Bone marrow (tissue), 2 donors: ENCODE data around the gene SPCS1.

Experiments
- DNase-seq, 2 donors: peaks; one replicate each; lab custom pipeline; 2025; lab: John Stamatoyannopoulos, UW

Gene SPCS1

GRCh38 chr3:52730681-52731080 lies 24.8 kb downstream of the SPCS1 start:
- peak in 1 of 2 donors; percentile 23 for DNase-seq

GRCh38 chr3:52731590-52731989 lies 25.7 kb downstream of the SPCS1 start:
- no peak for DNase-seq

DNA sequence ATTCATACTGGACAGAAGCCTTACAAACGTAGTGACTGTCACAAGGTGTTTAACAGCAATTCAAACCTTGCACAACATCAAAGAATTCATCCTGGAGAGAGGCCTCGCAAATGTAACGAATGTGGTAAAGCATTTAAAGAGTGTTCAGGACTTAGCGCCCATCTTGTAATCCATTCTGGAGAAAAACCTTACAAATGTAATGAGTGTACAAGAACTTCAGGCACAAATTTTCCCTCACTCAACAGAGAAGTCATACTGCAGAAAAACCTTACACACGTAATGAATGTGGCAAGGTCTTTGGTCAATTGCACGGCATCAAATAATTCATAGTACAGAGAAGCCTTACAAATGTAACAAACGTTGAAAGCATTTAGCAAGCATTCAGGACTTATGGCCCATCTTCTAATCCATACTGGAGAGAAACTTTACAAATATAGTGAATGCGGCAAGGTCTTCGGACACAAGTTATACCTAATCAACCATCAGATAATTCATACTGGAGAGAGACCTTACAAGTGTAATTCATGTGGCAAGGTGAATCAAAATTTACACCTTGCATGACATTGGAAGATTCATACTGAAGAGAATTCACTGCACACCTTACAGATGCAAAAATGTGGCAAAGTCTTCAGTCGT lies 27.5 kb downstream of the SPCS1 start:
- DNase-seq: no peak

DNA sequence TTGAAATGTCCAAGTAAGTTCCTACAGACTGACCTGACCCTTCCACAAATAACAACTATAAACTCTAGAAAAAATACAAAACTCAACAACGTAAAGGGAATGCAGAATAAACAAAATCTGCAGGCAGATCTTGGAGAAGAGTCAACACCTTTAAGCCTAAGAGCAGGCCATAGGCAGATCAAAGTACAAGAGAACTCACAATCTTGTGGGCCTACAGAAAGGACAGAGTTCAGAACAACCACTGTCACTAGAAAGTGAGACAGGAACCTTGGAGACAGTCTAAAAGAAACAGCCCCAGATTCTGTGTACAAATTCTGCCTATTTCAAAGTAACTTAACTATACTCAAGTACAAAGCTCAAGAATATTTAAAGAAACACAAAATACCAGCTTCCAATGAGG lies 33.8 kb downstream of the SPCS1 start:
- DNase-seq: no peak

DNA sequence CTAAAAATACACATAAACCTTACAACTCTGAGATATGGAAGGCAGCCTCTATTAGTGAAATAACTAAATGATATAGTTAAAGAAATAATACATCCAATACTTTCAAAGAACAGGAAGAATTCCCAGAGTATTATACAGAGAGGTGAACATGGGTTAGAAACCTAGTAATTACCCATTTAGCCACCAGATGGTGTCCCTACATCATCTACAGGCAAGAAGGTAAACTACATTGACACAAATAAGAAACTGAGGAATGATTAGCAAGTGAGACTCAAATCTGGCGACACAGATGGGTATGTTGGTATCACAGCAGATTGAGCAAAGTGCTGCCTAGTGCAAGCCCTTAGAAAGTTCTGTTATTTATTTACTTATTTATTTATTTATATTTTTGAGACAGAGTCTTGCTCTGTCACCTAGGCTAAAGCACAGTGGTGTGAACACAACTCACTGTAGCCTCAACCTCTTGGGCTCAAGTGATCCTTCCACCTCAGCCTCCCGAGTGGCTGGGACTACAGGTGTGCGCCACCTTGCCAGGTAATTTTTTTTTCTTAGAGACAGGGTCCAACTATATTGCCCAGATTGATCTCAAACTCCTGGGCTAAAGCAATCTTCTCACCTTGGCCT lies 36.6 kb downstream of the SPCS1 start:
- DNase-seq: peak in 1 of 2 donors; percentile 18

DNA sequence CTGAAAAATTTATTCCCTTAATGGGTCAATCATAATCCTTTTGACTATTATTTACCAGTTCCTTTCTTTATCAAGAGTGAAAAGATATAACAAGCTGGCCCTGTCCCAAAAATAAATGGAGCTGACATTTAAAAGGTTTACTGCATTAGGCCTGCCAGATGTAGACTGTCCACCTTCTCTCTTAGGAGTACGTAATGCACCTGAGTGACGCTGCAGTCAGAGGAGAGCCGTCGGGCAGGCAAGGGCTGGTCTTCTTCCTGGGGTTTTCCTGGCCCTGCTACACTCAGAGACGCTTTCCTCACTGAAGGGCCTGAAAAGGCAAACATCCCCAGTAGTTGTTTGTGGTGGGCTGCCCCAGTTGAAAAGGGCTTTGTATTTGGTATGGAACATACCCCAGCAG lies 37.2 kb downstream of the SPCS1 start:
- DNase-seq: no peak

- DNase-seq: no peak
These were observed 37.8 kb downstream of the SPCS1 start for GRCh38 chr3:52743721-52744120.

DNA sequence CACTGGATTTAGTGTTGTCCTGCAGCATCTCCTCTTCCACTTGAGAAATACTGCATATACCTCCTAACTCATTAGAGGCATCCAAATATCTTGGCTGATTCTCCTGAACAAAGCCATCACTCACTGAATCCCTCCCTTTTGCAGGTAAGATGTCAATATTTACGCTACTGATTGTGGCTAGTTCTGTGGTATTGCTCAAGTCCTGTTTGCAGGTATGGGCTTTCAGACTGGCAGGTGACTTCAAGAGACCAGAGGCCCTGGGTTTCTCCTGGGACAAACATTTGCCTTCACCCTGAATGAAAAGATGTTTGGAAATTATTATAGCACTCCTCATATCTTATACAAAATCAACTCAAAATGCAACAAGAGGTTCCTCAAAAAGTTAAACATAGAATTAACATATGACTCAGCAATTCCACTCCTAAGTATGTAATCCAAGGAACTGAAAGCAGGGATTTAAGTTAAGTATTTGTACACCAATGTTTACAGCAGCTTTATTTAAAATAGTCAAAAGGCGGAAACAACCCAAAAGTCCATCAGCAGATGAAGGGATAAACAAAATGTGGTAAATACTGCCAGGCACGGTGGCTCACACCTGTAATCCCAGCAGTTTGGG lies 46.2 kb downstream of the SPCS1 start:
- peak in 1 of 2 donors; percentile 32 for DNase-seq

DNA sequence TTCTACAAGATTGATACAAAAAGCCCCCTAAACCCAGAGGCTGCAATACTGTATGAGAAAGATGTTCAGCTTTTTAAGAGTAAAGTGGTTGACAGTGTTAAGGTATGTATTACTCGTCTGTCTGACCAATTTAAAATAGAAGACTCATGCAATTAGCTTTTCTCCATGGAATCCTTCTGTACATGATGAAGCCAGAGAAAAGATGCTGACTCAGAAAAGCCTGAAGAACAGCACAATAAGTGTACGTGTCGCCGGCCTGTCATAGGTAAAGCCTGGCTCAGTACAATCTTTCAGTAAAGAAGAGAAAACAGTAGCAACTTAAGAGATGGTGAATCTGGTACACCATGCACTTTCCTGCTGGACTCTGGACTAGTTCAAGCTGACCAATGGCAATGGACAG lies 48.5 kb downstream of the SPCS1 start:
- no peak for DNase-seq

- DNase-seq: no peak
These were observed 50.2 kb downstream of the SPCS1 start for GRCh38 chr3:52756141-52756540.
